Panc1 (cell line): ENCODE results near the gene ZNF469. TPM values are rescaled to one million over a fixed set of nuclear protein-coding genes. Genes with fewer than 3 reads are reported as not detected.

Experiments used
- ATAC-seq: fragments of 200-7000 bp; cut with Tn5 transposase; 2 replicates; pipeline ENCODE4 v1.9.1; 2020; ENCODE audit warnings: mild to moderate bottlenecking, moderate library complexity
- BruUV-seq: library from RNA; stranded (reverse); fragments of 400-500 nt; replicated peaks from 2 replicates; lab custom pipeline; 2021; lab: Mats Ljungman, UMichigan
- CTCF ChIA-PET: fragments of 300-600 bp; sonication (Branson Sonifier 250); formaldehyde crosslinking; loops from one replicate; lab custom pipeline; 2022; ENCODE audit warnings: antibody characterized with exemption; lab: Charles Lee
- POLR2A ChIA-PET: fragments of 300-600 bp; sonication (Branson Sonifier 250); formaldehyde crosslinking; loops from one replicate; lab custom pipeline; 2022; ENCODE audit warnings: antibody characterized with exemption; lab: Charles Lee
- DNase-seq: peaks from one replicate; pipeline ENCODE4 v3.0.0-alpha.2; 2010; ENCODE audit warnings: low read depth, low spot score
- H3K27ac ChIP-seq: 2 replicates; pipeline ENCODE4 v1.5.1; 2011; ENCODE audit warnings: mild to moderate bottlenecking, low read length, inconsistent platforms
- H3K27me3 ChIP-seq: fragments of 200-500 bp; sonication (Bioruptor generic); 2 replicates; pipeline ENCODE4 v1.6.0; 2014; ENCODE audit warnings: low read length, inconsistent platforms; ENCODE audit not compliant: control insufficient read depth, insufficient read depth
- H3K36me3 ChIP-seq: fragments of 200-500 bp; sonication (Bioruptor generic); 2 replicates; pipeline ENCODE4 v1.5.1; 2014; ENCODE audit warnings: inconsistent platforms, mild to moderate bottlenecking, low read length, moderate library complexity; ENCODE audit not compliant: control insufficient read depth, insufficient read depth
- H3K4me1 ChIP-seq: 2 replicates; pipeline ENCODE4 v1.5.1; 2011; ENCODE audit warnings: inconsistent platforms, mild to moderate bottlenecking, low read length, moderate library complexity; ENCODE audit not compliant: control insufficient read depth, insufficient read depth
- H3K4me3 ChIP-seq, 2 experiments: 2 replicates each; pipeline ENCODE4 v1.5.1; 2011 to 2012; ENCODE audit warnings: low read depth in 2 of 2, low read length in 2 of 2, mild to moderate bottlenecking in 2 of 2, inconsistent platforms in 1 of 2, moderate library complexity in 1 of 2
- H3K9me3 ChIP-seq: fragments of 200-500 bp; sonication (Bioruptor generic); 2 replicates; pipeline ENCODE4 v1.5.1; 2014; ENCODE audit warnings: low read depth, mild to moderate bottlenecking, inconsistent platforms, low read length, moderate library complexity; ENCODE audit not compliant: control insufficient read depth, insufficient read depth
- CTCF ChIP-seq: fragments of 450-650 bp; IDR thresholded peaks from 2 replicates; pipeline ENCODE4 v1.5.1; 2017; ENCODE audit warnings: mild to moderate bottlenecking
- POLR2AphosphoS5 ChIP-seq: IDR thresholded peaks from 2 replicates; pipeline ENCODE4 v1.6.1; 2012; ENCODE audit warnings: mild to moderate bottlenecking, low read depth, low read length, moderate library complexity
- REST ChIP-seq, 2 experiments: IDR thresholded peaks; 2 replicates each; pipeline ENCODE4 v1.6.1; 2011 to 2012; ENCODE audit warnings: low read depth in 2 of 2, control low read depth in 1 of 2, low read length in 1 of 2, mild to moderate bottlenecking in 1 of 2, moderate library complexity in 1 of 2; ENCODE audit not compliant: insufficient read depth in 1 of 2
- SIN3A ChIP-seq: IDR thresholded peaks from 2 replicates; pipeline ENCODE4 v1.6.1; 2012; ENCODE audit warnings: low read depth, mild to moderate bottlenecking, low read length, moderate library complexity, borderline replicate concordance; ENCODE audit not compliant: insufficient read depth
- TCF7L2 ChIP-seq: IDR thresholded peaks from 2 replicates; pipeline ENCODE4 v1.6.1; 2011; ENCODE audit warnings: mild to moderate bottlenecking, low read depth, low read length, inconsistent platforms
- in situ Hi-C: cut with HindIII; loops from 2 replicates; pipeline ENCODE4 v1.10.0; 2016; ENCODE audit warnings: low sequenced_read_pairs, low pct_unique_long_range_greater_than_20kb
- intact Hi-C: fragments of 100-400 bp; cut with micrococcal nuclease; formaldehyde crosslinking; loops from one replicate; pipeline ENCODE4 v1.10.0; 2022; ENCODE audit not compliant: unreplicated experiment
- total RNA-seq: library from RNA; stranded (reverse); gene quantifications from one replicate; pipeline ENCODE4 v1.2.1, GENCODE V29; 2021; ENCODE audit not compliant: unreplicated experiment

ZNF469 gene
- total RNA-seq, 1 experiment from 2014 or later: 1.3 TPM

GRCh38 chr16:88380619-88381018 is 2.1 kb upstream of the ZNF469 start:
- in situ Hi-C loops: no loop called here
- TF ChIP-seq TCF7L2: no peak
- TF ChIP-seq CTCF: no peak
- no peak for TF ChIP-seq POLR2AphosphoS5
- no peak for TF ChIP-seq SIN3A
- TF ChIP-seq REST (IDR thresholded peaks at IDR 0.05; ENCODE audit: insufficient read depth in 1 of 2, low read depth in 2 of 2, low read length in 1 of 2): no peak
- H3K9me3 ChIP-seq: no peaks in the 10 kb centered on the region

GRCh38 chr16:88381820-88382451 is 823 bp upstream of the ZNF469 start:
- intact Hi-C loops (no loop called here), in situ Hi-C loops (no loop called here)
- no peak overlapping the region for H3K4me3 ChIP-seq
- POLR2A ChIA-PET: no interaction called here
- no peak for TF ChIP-seq REST (IDR thresholded peaks at IDR 0.05; ENCODE audit: insufficient read depth in 1 of 2, low read depth in 2 of 2, low read length in 1 of 2)
- no peak for TF ChIP-seq CTCF
- no peak for TF ChIP-seq SIN3A
- TF ChIP-seq TCF7L2: no peak
- no peak for TF ChIP-seq POLR2AphosphoS5
- H3K9me3 ChIP-seq: no peaks in the 10 kb centered on the region
- no TSS peak for BruUV-seq
- no peaks in the 10 kb centered on the region for H3K4me1 ChIP-seq
- no peaks in the 10 kb centered on the region for H3K36me3 ChIP-seq
- no peak overlapping the region for H3K27ac ChIP-seq
- DNase-seq (no peak), ATAC-seq (no peak)
- no peaks in the 10 kb centered on the region for H3K27me3 ChIP-seq
- CTCF ChIA-PET: no interaction called here

More at GRCh38 chr16:88380619-88381018, 2.1 kb upstream of the ZNF469 start:
- no TSS peak for BruUV-seq
- no peaks in the 10 kb centered on the region for H3K4me1 ChIP-seq
- intact Hi-C loops: no loop called here
- no peak for DNase-seq
- no peaks in the 10 kb centered on the region for H3K27me3 ChIP-seq
- ChIA-PET CTCF (no interaction called here), POLR2A (no interaction called here)
- no peak overlapping the region for H3K27ac ChIP-seq
- H3K36me3 ChIP-seq: no peaks in the 10 kb centered on the region
- ATAC-seq: no peak
- no peak overlapping the region for H3K4me3 ChIP-seq
